ENCODE results near the gene THSD7A.

GRCh38 chr7:11491811-11492210, 340.2 kb downstream of the THSD7A start:
- TF ChIP-seq, protein P1, sequence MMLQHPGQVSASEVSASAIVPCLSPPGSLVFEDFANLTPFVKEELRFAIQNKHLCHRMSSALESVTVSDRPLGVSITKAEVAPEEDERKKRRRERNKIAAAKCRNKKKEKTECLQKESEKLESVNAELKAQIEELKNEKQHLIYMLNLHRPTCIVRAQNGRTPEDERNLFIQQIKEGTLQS (IDR thresholded peaks at IDR 0.05): no peak
- TF ChIP-seq ZBTB33 (IDR thresholded peaks at IDR 0.05) (no peak), CTCF (IDR thresholded peaks at IDR 0.05; ENCODE audit: low read depth, low read length, missing input control) (no peak), NR2F2 (IDR thresholded peaks at IDR 0.05) (no peak), SP1 (IDR thresholded peaks at IDR 0.05) (no peak), GABPA (IDR thresholded peaks at IDR 0.05 in 1 of 2, conservative IDR thresholded peaks at IDR 0.05 in 1 of 2) (no peak), RXRA (IDR thresholded peaks at IDR 0.05) (no peak), TAF1 (conservative IDR thresholded peaks at IDR 0.05) (no peak), RAD21 (IDR thresholded peaks at IDR 0.05) (no peak), REST (IDR thresholded peaks at IDR 0.05) (no peak), FOXA1 (IDR thresholded peaks at IDR 0.05) (no peak), EGR1 (IDR thresholded peaks at IDR 0.05; ENCODE audit: low read depth in 2 of 2) (no peak), HNF4A (conservative IDR thresholded peaks at IDR 0.05) (no peak)
- TF ChIP-seq, protein P2, sequence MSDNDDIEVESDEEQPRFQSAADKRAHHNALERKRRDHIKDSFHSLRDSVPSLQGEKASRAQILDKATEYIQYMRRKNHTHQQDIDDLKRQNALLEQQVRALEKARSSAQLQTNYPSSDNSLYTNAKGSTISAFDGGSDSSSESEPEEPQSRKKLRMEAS (IDR thresholded peaks at IDR 0.05): no peak

Data from liver (tissue), 3 donors.